Retinal pigment epithelial cell (primary cell): ENCODE results near the gene SLC41A3.
A peak's percentile ranks its signal among the peaks of the same experiment; 100 is the strongest.

Experiments
- DNase-seq: peaks from one replicate; pipeline ENCODE4 v3.0.0-alpha.2; 2010; ENCODE audit warnings: low read depth
- H3K4me3 ChIP-seq: 2 replicates; pipeline ENCODE4 v1.5.1; 2011; ENCODE audit warnings: mild to moderate bottlenecking, low read length, control low read depth, moderate library complexity
- TF ChIP-seq, protein P1 (sequence below): conservative IDR thresholded peaks from 2 replicates; pipeline ENCODE4 v1.5.1; 2011; ENCODE audit warnings: low read depth, low read length, control low read depth, inconsistent platforms

The SLC41A3 gene

DNA sequence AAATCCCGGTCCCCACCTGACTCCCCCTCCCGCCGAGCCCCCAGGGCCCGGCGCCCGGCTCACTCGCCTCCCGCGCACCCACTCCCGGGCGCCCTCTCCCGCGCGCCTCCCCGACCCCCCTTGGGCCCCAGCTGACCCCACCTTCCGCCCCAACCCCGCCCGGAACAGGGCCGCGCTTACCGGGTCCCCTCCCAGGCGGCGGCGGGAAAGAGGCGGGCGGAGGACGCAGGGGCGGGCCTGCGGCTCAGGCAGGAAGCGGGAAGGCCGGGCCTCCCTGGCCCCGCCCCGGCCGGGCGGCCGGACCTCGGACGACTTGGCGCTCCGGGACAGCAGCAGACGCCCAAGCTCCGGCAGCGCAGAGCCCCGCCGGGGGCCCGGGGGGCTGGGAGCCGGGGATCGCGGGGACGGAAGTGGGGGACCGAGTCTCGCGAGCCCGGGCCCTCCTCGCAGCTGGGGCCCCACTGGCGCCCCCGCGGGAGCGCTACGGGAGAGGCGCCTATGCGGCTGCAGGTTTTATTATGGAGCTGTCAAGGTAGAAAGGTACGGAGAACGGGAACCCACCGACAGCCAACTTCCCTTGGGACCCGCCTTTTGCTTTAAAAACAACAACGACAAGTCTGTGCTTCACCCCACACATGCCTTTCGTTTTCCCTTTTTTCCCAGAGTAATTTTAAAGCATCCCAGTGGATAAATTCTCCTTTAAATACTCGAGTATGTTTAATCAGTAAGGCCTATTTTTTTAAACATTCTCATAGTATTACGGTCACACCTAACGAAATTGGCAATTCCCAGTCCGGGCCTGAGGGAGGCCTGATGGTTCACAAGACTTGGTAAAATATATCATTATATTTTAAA is at the start of gene SLC41A3:
Gene SLC41A3 (minus strand): TSS at position 212 of the 855 bp plus-strand sequence. CDS start 15,905 bp downstream, outside the sequence.
- TF ChIP-seq, protein P1, sequence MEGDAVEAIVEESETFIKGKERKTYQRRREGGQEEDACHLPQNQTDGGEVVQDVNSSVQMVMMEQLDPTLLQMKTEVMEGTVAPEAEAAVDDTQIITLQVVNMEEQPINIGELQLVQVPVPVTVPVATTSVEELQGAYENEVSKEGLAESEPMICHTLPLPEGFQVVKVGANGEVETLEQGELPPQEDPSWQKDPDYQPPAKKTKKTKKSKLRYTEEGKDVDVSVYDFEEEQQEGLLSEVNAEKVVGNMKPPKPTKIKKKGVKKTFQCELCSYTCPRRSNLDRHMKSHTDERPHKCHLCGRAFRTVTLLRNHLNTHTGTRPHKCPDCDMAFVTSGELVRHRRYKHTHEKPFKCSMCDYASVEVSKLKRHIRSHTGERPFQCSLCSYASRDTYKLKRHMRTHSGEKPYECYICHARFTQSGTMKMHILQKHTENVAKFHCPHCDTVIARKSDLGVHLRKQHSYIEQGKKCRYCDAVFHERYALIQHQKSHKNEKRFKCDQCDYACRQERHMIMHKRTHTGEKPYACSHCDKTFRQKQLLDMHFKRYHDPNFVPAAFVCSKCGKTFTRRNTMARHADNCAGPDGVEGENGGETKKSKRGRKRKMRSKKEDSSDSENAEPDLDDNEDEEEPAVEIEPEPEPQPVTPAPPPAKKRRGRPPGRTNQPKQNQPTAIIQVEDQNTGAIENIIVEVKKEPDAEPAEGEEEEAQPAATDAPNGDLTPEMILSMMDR = peak; percentile 49
- DNase-seq = no peak
- peak within 1 kb of the TSS; percentile 56 for H3K4me3 ChIP-seq

DNA sequence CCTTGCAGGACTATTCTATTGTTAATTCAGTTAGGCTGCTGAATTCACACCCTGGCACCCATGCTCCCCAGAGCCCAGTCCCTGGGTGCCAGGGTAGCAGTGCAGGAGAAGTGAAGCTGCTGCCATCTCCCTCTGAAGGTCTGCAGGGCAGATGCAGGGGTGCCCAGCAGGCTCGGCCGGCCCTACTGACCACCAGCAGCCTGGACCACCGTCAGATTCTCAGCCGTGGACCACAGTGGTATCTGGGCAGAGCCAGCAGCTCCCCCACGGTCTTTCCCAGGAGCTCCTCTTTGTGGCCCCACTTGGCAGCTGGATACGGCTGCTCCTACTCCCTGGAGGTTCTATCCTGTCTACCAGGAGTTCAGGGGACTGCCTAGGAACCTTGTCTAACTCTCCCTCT is 49.7 kb upstream of the SLC41A3 start:
- no peak for DNase-seq
- TF ChIP-seq, protein P1 = no peak
- H3K4me3 ChIP-seq = no peak overlapping the region

DNA sequence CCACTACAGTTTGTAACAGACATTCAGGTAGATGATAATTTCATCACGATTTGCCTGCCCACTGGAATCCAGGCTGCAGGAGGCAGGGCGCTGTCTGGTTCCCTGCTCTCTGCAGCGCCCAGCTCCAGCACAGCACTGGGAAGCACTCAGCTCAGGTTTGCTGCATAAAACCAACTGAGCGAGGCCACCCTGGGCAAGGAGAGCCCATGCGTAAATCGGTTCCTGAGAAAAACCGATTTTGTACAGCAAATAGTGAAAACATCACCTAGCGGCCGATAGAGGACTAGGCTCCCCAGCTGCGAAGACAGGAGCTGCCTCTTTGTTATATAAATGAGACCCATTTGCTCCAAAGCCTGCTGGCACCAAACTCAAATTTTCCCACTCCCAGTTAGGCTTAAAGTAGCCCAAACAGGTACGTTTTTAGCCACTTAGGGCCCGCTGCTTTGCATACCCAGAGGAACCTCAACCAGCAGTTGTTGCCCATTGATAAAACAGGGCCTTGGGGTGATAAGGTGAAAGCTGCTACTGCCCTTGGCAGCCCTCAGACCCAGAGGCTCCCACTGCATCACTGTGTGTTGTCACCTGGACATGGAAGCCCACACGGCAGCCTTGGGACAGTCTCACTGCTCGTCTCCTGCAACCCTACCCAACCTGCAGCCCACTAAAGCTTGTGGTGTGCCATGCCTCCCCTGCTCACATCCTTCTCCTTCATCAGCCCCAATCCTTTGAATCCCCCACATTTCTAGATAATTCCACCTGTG is 49.0 kb upstream of the SLC41A3 start:
- TF ChIP-seq, protein P1 = peak; percentile 51
- DNase-seq = no peak
- no peak overlapping the region for H3K4me3 ChIP-seq

DNA sequence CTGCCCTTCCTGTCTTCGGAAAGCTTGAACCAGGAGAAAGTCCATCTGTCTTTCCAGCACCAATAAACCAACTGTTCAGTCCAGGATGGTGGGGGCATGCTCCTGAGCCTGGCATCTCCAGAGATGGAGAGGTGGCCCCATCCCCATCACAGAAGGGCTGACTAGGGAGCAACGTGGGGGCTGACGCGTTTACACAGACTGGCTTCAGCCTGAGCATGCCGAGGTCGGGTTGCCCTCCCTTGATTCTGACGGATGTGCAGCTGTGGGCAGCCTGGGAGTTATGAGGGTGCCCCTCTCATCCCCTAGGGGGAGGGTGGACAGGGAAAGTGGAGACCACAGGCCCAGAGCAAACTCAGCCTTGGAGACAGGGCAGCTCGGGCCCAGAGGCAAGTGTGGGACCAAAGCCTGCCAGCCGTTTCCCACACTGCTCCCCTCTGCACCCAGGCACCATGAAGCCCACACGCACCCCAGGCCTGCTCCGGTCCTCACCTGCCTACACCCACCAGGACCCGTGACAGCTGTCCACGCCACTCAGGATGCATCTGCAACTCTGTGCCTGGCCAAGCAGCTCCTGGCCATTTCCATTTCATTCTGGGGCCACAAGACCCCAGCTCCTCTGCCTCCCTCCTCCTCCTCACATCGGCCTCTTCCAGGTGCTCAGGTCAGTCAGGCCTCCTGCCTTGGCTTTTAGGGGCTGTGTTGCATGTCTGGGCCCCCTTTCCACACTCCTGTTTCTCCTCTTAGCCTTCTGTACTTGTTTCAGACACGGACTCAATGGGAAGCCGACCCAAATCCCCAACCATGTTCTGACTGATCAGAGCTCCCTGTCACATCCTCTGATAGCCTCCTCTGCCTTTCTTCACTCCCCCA is 48.2 kb upstream of the SLC41A3 start:
- H3K4me3 ChIP-seq = no peak overlapping the region
- no peak for DNase-seq
- TF ChIP-seq, protein P1 = no peak

DNA sequence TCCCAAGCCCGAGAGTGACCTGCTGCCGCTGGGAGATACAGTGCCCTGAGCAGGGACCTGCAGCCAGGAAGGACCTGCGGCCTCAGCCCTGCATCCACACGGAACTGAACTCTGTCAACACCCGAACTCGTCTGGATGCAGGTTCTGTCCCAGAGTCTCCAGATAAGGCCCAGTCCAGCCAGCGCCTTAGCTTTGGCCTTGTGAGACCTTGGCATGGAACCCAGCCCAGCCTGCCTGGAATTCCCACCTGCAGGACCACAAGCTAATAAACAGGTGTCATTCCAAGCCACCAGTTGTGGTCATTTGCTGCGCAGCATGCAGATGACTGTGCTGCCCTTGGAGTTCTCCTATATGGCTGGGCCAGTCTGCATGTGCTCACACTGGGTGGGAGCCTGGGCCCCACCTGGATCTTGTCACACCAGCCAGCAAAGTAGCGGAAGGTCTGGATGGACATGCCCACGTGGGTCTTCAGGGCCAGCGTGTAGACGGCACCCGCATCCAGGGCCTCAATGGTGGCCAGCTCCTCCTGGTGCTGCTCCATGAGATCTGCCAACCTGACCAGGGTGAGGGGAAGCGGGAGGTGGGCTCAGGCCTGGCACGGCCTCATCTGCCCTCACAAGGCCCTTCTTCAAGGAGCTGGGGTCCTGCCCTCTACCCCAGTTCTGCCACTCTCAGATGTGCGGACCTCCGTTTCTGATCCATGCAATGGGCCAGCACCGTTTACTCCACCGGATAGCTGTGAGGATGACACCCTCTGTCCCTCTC is 47.2 kb upstream of the SLC41A3 start:
- no peak overlapping the region for H3K4me3 ChIP-seq
- no peak for DNase-seq
- TF ChIP-seq, protein P1 = no peak
